SK-N-MC (cell line): ENCODE data around the gene ITGBL1.

Source experiments
- EZH2 ChIP-seq: fragments of 200-600 bp; sonication (generic); IDR thresholded peaks from one replicate; pipeline ENCODE4 v1.6.1; 2017; ENCODE audit warnings: antibody characterized with exemption
- POLR2AphosphoS5 ChIP-seq: IDR thresholded peaks from 2 replicates; pipeline ENCODE4 v1.6.1; 2012; ENCODE audit warnings: mild to moderate bottlenecking, low read depth, low read length, borderline replicate concordance

DNA sequence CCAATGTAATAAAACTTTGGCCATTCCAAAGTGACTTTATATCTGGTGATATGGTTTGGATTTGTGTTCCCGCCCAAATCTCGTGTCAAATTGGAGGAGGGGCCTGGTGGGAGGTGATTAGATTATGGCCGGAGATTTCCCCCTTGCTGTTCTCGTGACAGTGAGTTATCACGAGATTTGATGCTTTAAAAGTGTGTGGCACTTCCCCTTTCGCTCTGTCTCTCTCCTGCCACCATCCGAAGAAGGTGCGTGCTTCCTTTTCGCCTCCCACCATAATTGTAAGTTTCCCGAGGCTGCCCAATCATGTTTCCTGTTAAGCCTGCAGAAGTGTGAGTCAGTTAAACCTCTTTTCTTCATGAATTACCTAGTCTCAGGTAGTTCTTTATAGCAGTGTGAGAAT is 26.9 kb upstream of the ITGBL1 start:
- TF ChIP-seq EZH2 (no peak), POLR2AphosphoS5 (no peak)
